Measurements from ENCODE around the gene ETHE1. TPM values are rescaled to one million over a fixed set of nuclear protein-coding genes. Genes with fewer than 3 reads are reported as not detected.

The ETHE1 gene
- total and polyA plus RNA-seq, 2 of the 8 experiments (the other 6 are each of a cell fraction or from before 2014, with no cell fraction given): 19.9 to 96.0 TPM

GRCh38 chr19:43496960-43497359 lies 30.0 kb downstream of the ETHE1 start (continued):
- TF ChIP-seq ATF3 (IDR thresholded peaks at IDR 0.05; ENCODE audit: insufficient read depth, low read depth, low read length): no peak
- TF ChIP-seq ZNF274 (IDR thresholded peaks at IDR 0.05; ENCODE audit: borderline replicate concordance, extremely low read depth, low read length): no peak
- TF ChIP-seq RNF2 (IDR thresholded peaks at IDR 0.05; ENCODE audit: borderline replicate concordance, low read depth, low read length, missing control alignments, poor library complexity, severe bottlenecking): no peak
- TF ChIP-seq SP1 (IDR thresholded peaks at IDR 0.05; ENCODE audit: low read depth, low read length): no peak

Data from H1 (cell line).